ENCODE results near the gene AUTS2.
A peak's percentile ranks its signal among the peaks of the same experiment; 100 is the strongest.

The AUTS2 gene

GRCh38 chr7:70684173-70684572, 1085.9 kb downstream of the AUTS2 start:
- no peak for DNase-seq (ENCODE audit: insufficient read length)
- no peak for FAIRE-seq
- TF ChIP-seq TAF1 (IDR thresholded peaks at IDR 0.05; ENCODE audit: borderline replicate concordance, low read depth, low read length): no peak

- no peak for DNase-seq (ENCODE audit: insufficient read length)
- FAIRE-seq: no peak
Observed at GRCh38 chr7:70693321-70693685, 1095.0 kb downstream of the AUTS2 start.

GRCh38 chr7:70693686-70694433, 1095.6 kb downstream of the AUTS2 start:
- TF ChIP-seq POLR2A (IDR thresholded peaks at IDR 0.05; ENCODE audit: low read depth, low read length) (no peak; the same call in 1 of the 2 replicates), TAF1 (IDR thresholded peaks at IDR 0.05; ENCODE audit: borderline replicate concordance, low read depth, low read length) (no peak), POLR2AphosphoS5 (IDR thresholded peaks at IDR 0.05; ENCODE audit: low read depth, low read length) (no peak)
- FAIRE-seq (peak; percentile 58), DNase-seq (ENCODE audit: insufficient read length) (peak; percentile 48)

More at GRCh38 chr7:70693321-70693685, 1095.0 kb downstream of the AUTS2 start:
- TF ChIP-seq POLR2A (IDR thresholded peaks at IDR 0.05; ENCODE audit: low read depth, low read length) (no peak), POLR2AphosphoS5 (IDR thresholded peaks at IDR 0.05; ENCODE audit: low read depth, low read length) (no peak), TAF1 (IDR thresholded peaks at IDR 0.05; ENCODE audit: borderline replicate concordance, low read depth, low read length) (no peak)

GRCh38 chr7:70694434-70694970, 1096.2 kb downstream of the AUTS2 start:
- TF ChIP-seq POLR2A (IDR thresholded peaks at IDR 0.05; ENCODE audit: low read depth, low read length) (no peak), POLR2AphosphoS5 (IDR thresholded peaks at IDR 0.05; ENCODE audit: low read depth, low read length) (no peak), TAF1 (IDR thresholded peaks at IDR 0.05; ENCODE audit: borderline replicate concordance, low read depth, low read length) (no peak)
- DNase-seq (ENCODE audit: insufficient read length): peak; percentile 36
- FAIRE-seq: no peak

GRCh38 chr7:70694971-70695794, 1096.9 kb downstream of the AUTS2 start:
- TF ChIP-seq POLR2AphosphoS5 (IDR thresholded peaks at IDR 0.05; ENCODE audit: low read depth, low read length) (no peak), POLR2A (IDR thresholded peaks at IDR 0.05; ENCODE audit: low read depth, low read length) (no peak), TAF1 (IDR thresholded peaks at IDR 0.05; ENCODE audit: borderline replicate concordance, low read depth, low read length) (no peak)
- DNase-seq (ENCODE audit: insufficient read length) (no peak), FAIRE-seq (peak; percentile 42)

- DNase-seq (ENCODE audit: insufficient read length): no peak
- TF ChIP-seq POLR2AphosphoS5 (IDR thresholded peaks at IDR 0.05; ENCODE audit: low read depth, low read length) (no peak), TAF1 (IDR thresholded peaks at IDR 0.05; ENCODE audit: borderline replicate concordance, low read depth, low read length) (no peak), POLR2A (IDR thresholded peaks at IDR 0.05; ENCODE audit: low read depth, low read length) (no peak)
- FAIRE-seq: peak; percentile 14
Observed at GRCh38 chr7:70695795-70696083, 1097.5 kb downstream of the AUTS2 start.

GRCh38 chr7:70696201-70696754, 1098.0 kb downstream of the AUTS2 start:
- no peak for TF ChIP-seq POLR2AphosphoS5 (IDR thresholded peaks at IDR 0.05; ENCODE audit: low read depth, low read length)
- TF ChIP-seq TAF1 (IDR thresholded peaks at IDR 0.05; ENCODE audit: borderline replicate concordance, low read depth, low read length): no peak
- no peak for TF ChIP-seq POLR2A (IDR thresholded peaks at IDR 0.05; ENCODE audit: low read depth, low read length)
- FAIRE-seq (no peak), DNase-seq (ENCODE audit: insufficient read length) (no peak)

GRCh38 chr7:70698219-70698832, 1100.1 kb downstream of the AUTS2 start:
- DNase-seq (ENCODE audit: insufficient read length) (no peak), FAIRE-seq (peak; percentile 72)
- TF ChIP-seq TAF1 (IDR thresholded peaks at IDR 0.05; ENCODE audit: borderline replicate concordance, low read depth, low read length): no peak

GRCh38 chr7:70699271-70699670, 1101.0 kb downstream of the AUTS2 start:
- no peak for FAIRE-seq
- DNase-seq (ENCODE audit: insufficient read length): no peak
- no peak for TF ChIP-seq TAF1 (IDR thresholded peaks at IDR 0.05; ENCODE audit: borderline replicate concordance, low read depth, low read length)
- no peak for TF ChIP-seq POLR2AphosphoS5 (IDR thresholded peaks at IDR 0.05; ENCODE audit: low read depth, low read length)
- no peak for TF ChIP-seq POLR2A (IDR thresholded peaks at IDR 0.05; ENCODE audit: low read depth, low read length)

- DNase-seq (ENCODE audit: insufficient read length) (no peak), FAIRE-seq (no peak)
- TF ChIP-seq POLR2A (IDR thresholded peaks at IDR 0.05; ENCODE audit: low read depth, low read length): no peak
- TF ChIP-seq TAF1 (IDR thresholded peaks at IDR 0.05; ENCODE audit: borderline replicate concordance, low read depth, low read length): no peak
- no peak for TF ChIP-seq POLR2AphosphoS5 (IDR thresholded peaks at IDR 0.05; ENCODE audit: low read depth, low read length)
Observed at GRCh38 chr7:70700055-70700940, 1102.0 kb downstream of the AUTS2 start.
